ENCODE data around the gene CCDC183. TPM values are rescaled to one million over a fixed set of nuclear protein-coding genes. Genes with fewer than 3 reads are reported as not detected.
A peak's percentile ranks its signal among the peaks of the same experiment; 100 is the strongest.

CCDC183 gene
- total RNA-seq, 1 donor from 2014 or later: 3.7 TPM

DNA sequence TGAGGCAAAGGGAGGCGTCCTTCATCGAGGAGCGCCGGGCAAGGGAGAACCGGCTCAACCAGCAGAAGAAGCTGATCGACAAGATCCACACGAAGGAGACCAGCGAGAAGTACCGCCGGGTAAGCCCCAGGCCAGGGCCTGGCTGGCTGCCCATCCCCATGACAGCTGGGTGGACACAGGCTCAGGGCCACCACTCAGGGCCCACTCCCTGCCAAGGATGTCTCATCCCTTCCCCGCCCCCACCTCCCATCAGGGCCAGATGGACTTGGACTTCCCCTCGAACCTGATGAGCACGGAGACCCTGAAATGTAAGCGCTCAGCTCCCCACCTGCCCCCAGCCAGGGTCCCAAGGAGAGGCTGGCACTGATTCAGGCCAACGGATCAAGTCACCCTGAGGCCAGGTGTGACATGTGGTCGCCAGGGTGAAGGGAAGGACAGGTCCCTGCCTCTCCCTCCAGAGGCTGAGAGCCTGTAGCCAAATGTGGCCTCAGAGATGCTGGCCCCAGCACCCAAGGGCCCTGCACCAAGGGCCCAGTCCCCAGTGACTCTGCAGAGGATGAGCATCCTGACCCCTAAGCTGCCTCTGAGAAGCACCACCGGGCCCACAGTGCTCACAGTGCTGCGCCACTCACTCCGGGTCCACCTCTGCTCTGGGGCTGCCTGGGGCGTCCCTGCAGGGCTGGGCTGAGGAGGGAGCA lies 8.5 kb downstream of the CCDC183 start:
- DNase-seq (no peak), ATAC-seq (no peak)
- TF ChIP-seq, protein P1, sequence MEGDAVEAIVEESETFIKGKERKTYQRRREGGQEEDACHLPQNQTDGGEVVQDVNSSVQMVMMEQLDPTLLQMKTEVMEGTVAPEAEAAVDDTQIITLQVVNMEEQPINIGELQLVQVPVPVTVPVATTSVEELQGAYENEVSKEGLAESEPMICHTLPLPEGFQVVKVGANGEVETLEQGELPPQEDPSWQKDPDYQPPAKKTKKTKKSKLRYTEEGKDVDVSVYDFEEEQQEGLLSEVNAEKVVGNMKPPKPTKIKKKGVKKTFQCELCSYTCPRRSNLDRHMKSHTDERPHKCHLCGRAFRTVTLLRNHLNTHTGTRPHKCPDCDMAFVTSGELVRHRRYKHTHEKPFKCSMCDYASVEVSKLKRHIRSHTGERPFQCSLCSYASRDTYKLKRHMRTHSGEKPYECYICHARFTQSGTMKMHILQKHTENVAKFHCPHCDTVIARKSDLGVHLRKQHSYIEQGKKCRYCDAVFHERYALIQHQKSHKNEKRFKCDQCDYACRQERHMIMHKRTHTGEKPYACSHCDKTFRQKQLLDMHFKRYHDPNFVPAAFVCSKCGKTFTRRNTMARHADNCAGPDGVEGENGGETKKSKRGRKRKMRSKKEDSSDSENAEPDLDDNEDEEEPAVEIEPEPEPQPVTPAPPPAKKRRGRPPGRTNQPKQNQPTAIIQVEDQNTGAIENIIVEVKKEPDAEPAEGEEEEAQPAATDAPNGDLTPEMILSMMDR (IDR thresholded peaks at IDR 0.05): no peak
- peaks cover 46% of the 10 kb centered on the region for H3K4me1 ChIP-seq
- no peak overlapping the region for H3K4me3 ChIP-seq
- H3K36me3 ChIP-seq: peaks cover 1% of the 10 kb centered on the region
- H3K9me3 ChIP-seq: no peaks in the 10 kb centered on the region
- no peak overlapping the region for H3K27ac ChIP-seq
- intact Hi-C loops (cut with DNase I): no loop called here
- H3K27me3 ChIP-seq (ENCODE audit: low read depth): peaks cover 26% of the 10 kb centered on the region

DNA sequence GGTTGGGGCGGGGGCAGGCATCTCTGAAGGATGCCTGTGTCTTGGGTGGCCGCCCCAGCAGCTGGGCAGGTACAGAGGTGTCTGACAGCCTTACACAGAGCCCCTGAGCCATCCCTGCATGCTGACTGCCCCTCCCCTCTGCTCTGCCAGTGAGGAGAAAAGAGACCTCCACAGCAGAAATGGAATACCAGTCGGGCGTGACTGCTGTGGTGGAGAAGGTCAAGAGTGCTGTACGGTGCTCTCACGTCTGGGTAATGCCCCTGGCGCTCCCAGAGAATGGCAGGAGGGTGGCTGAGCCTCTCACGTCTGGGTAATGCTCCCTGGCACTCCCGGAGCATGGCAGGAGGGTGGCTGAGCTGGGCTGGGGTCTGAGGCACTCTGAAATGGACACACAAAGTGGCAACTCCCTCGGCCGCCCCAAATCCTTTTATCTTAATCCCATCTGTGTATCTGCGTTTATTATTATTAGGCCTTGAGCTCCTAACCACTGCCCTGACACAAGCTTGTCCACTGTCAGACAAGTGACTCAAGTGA lies 9.1 kb downstream of the CCDC183 start:
- no peak for DNase-seq

DNA sequence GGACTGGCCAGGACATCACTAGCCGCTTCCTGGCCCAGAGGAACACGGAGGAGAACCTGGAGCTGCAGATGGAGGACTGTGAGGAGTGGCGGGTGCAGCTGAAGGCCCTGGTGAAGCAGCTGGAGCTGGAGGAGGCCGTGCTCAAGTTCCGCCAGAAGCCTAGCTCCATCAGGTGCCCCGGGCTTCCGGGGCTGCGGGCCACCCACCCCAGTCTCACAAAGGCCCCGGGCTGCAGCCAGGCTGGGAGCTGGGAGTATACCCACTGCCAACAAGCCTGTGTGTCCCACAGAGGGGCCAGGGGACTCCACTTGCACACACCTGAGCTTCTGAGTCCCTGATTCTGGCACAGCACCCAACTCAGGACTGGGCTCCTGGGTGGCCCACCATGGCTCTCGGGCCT lies 9.9 kb downstream of the CCDC183 start:
- no peak overlapping the region for H3K4me3 ChIP-seq
- DNase-seq: no peak
- ATAC-seq: no peak
- H3K36me3 ChIP-seq: peaks cover 12% of the 10 kb centered on the region
- TF ChIP-seq, protein P1 (IDR thresholded peaks at IDR 0.05): no peak
- H3K27me3 ChIP-seq (ENCODE audit: low read depth): peaks cover 12% of the 10 kb centered on the region
- H3K27ac ChIP-seq: no peak overlapping the region
- intact Hi-C loops (cut with DNase I): no loop called here
- H3K9me3 ChIP-seq: no peaks in the 10 kb centered on the region
- peaks cover 41% of the 10 kb centered on the region for H3K4me1 ChIP-seq

More for the DNA sequence above, 9.1 kb downstream of the CCDC183 start:
- intact Hi-C loops (cut with DNase I): no loop called here
- Histone ChIP-seq H3K36me3 (peaks cover 8% of the 10 kb centered on the region), H3K27ac (no peak overlapping the region), H3K9me3 (no peaks in the 10 kb centered on the region), H3K4me1 (peaks cover 46% of the 10 kb centered on the region), H3K4me3 (no peak overlapping the region), H3K27me3 (ENCODE audit: low read depth) (peaks cover 20% of the 10 kb centered on the region)
- TF ChIP-seq, protein P1 (IDR thresholded peaks at IDR 0.05): no peak
- ATAC-seq: no peak

DNA sequence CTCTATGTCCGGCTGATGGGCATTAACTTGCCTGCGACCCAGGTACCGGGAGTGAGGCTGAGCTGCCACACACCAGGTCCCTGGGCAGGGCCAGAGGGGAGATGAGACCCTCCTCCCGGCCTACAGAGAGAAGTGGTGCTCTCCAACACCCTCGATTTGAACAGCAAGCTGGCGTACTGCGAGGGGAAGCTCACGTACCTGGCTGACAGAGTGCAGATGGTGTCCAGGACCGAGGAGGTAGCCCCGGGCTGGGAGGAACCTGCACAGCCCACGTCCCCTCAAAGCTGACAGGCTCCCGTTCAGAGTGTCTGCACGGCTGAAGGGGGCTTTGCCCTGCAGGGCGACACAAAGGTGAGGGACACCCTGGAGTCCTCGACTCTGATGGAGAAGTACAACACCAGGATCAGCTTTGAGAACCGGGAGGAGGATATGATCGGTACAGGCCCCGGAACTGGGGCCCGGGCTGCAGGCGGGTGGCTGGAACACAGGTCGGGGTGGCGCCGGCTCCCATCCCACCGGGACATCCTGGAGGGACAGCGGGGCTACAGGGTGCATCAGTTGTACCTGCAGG lies 10.6 kb downstream of the CCDC183 start:
- peak overlapping the region; percentile 92 for H3K27ac ChIP-seq
- peak overlapping the region; percentile 92 for H3K4me3 ChIP-seq
- TF ChIP-seq, protein P1 (IDR thresholded peaks at IDR 0.05): no peak
- ATAC-seq (no peak), DNase-seq (no peak)
- intact Hi-C loops (cut with DNase I): no loop called here
- H3K27me3 ChIP-seq (ENCODE audit: low read depth): peaks cover 6% of the 10 kb centered on the region
- peaks cover 12% of the 10 kb centered on the region for H3K36me3 ChIP-seq
- H3K9me3 ChIP-seq: no peaks in the 10 kb centered on the region
- peaks cover 34% of the 10 kb centered on the region for H3K4me1 ChIP-seq

DNA sequence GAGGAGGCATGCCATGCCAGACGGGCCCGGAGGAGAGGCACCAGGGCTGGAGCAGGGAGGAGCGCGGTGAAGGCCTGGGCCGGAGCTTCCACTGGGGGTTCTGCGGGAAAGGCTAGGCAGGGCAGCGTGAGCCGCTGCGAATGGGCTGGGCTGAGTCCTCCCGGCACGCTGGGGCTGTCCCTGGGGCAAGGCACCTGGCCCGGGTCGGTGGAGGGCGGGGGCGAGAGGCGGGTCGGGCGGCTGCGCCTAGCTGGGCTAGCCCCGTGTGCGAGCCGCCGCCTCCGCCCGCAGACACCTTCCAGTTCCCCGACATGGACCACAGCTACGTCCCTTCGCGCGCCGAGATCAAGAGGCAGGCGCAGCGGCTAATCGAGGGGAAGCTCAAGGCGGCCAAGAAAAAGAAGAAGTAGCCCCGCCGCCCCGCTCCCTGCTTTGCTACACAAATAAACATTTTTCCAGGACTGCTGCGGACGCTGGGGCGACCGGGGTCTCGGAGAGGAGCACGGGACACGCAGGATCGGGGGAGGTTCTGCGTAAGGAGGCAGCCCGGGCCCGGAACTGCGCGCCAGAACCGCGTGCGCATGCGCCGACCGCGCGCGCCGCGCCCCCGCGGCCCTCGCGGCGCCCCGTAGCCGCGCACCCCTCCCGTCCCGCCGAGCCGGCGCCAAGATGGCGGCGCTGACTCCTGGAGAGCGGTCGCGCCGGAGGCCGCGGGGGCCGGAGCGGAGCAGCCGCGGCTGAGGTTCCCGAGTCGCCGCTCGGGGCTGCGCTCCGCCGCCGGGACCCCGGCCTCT lies 11.3 kb downstream of the CCDC183 start, which contains the start of gene RABL6:
Gene RABL6 (plus strand): TSS at position 668 of the 794 bp plus-strand sequence. CDS start 249 bp downstream, outside the sequence.
- Histone ChIP-seq H3K36me3 (peaks cover 12% of the 10 kb centered on the region), H3K9me3 (no peaks in the 10 kb centered on the region), H3K27ac (peak within 1 kb of the TSS; percentile 92), H3K4me3 (peak within 1 kb of the TSS; percentile 92), H3K4me1 (peaks cover 34% of the 10 kb centered on the region), H3K27me3 (ENCODE audit: low read depth) (peaks cover under 1% of the 10 kb centered on the region)
- peak; percentile 83 for DNase-seq
- intact Hi-C loops (cut with DNase I): no loop called here
- ATAC-seq: peak; percentile 92 to 93
- TF ChIP-seq, protein P1 (IDR thresholded peaks at IDR 0.05): no peak

Measured in lower lobe of right lung (tissue), 2 donors.